Choroid plexus epithelial cell (primary cell): ENCODE results near the gene CHRDL2.

Source experiments
- DNase-seq: peaks from one replicate; pipeline ENCODE4 v3.0.0-alpha.2; 2010; ENCODE audit warnings: low read depth
- H3K4me3 ChIP-seq: 2 replicates; pipeline ENCODE4 v1.5.1; 2011; ENCODE audit warnings: low read depth, mild to moderate bottlenecking, control low read depth, low read length, moderate library complexity
- TF ChIP-seq, protein P1 (sequence below): conservative IDR thresholded peaks from 2 replicates; pipeline ENCODE4 v1.5.1; 2011; ENCODE audit warnings: low read depth, mild to moderate bottlenecking, control low read depth, inconsistent platforms, low read length, moderate library complexity

The CHRDL2 gene

GRCh38 chr11:74695705-74696280 lies 35.4 kb downstream of the CHRDL2 start:
- DNase-seq, result no peak
- TF ChIP-seq, protein P1, sequence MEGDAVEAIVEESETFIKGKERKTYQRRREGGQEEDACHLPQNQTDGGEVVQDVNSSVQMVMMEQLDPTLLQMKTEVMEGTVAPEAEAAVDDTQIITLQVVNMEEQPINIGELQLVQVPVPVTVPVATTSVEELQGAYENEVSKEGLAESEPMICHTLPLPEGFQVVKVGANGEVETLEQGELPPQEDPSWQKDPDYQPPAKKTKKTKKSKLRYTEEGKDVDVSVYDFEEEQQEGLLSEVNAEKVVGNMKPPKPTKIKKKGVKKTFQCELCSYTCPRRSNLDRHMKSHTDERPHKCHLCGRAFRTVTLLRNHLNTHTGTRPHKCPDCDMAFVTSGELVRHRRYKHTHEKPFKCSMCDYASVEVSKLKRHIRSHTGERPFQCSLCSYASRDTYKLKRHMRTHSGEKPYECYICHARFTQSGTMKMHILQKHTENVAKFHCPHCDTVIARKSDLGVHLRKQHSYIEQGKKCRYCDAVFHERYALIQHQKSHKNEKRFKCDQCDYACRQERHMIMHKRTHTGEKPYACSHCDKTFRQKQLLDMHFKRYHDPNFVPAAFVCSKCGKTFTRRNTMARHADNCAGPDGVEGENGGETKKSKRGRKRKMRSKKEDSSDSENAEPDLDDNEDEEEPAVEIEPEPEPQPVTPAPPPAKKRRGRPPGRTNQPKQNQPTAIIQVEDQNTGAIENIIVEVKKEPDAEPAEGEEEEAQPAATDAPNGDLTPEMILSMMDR, result no peak
- H3K4me3 ChIP-seq, result no peak overlapping the region

GRCh38 chr11:74694136-74694930 lies 36.9 kb downstream of the CHRDL2 start:
- no peak for DNase-seq
- no peak overlapping the region for H3K4me3 ChIP-seq
- TF ChIP-seq, protein P1, result peak; percentile 50

DNA sequence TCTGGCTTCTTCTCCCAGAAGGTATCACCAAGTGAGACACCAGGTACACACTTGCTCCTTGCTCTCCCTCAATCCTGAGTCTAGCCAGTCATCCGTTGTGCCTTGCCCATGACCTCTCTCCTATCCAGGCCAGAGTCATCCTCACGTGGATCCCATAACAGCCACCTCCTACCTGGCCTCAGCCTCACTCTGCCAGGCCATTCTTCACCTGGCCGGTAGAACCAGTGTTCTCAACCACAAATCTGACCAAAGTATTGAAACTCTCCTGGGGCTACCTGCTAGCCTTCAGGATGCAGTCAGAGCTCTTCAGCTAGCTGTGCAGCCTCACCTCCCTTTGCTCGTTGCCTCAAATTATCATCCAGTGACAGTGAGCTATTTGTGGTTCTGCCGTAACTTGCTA lies 37.7 kb downstream of the CHRDL2 start:
- DNase-seq, result no peak
- TF ChIP-seq, protein P1, result no peak
- no peak overlapping the region for H3K4me3 ChIP-seq

DNA sequence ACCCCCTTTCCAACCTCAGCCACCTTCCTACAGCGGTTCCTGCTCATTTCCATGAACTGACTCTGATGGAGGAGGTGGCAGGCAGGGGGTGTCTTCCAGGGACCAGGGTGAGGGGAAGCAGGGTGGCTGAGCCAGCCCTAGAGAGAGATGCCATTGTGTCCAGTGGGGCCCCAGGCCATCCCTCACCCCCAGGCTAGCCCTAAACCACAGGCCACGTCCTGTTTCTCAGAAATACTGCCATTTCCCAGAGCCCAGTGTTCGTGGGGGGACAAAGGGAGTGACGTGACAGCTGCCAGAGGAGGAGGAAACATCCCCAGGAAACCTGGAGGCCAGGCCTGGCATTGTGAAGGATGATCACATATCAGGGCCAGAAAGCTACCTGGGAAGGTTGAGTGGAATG lies 39.5 kb downstream of the CHRDL2 start:
- TF ChIP-seq, protein P1, result no peak
- H3K4me3 ChIP-seq, result no peak overlapping the region
- no peak for DNase-seq

DNA sequence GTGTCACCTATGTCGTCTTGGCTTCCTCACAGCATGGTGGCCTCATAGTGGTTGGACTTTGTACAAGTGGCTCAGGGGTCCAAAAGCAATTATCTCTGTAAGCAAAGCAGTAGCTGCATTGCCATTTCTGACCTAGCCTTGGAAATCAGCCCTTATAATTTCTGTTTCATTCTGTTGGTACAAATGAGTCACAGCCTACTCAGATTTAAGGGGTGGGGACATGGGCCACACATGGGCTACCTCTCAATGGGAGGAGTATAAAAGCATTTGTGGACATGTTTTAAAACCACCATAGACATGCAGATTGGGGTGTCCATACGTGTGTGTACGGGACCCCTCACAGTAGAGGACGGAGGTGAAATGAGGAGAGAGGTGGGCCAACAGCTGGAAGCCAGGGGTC lies 41.6 kb downstream of the CHRDL2 start:
- TF ChIP-seq, protein P1, result no peak
- no peak overlapping the region for H3K4me3 ChIP-seq
- DNase-seq, result peak; percentile 65

GRCh38 chr11:74687237-74688023 lies 43.8 kb downstream of the CHRDL2 start:
- TF ChIP-seq, protein P1, result no peak
- H3K4me3 ChIP-seq, result no peak overlapping the region
- DNase-seq, result no peak
